ENCODE results near the gene NBPF1.
"Not testable (repeated sequence)": the region's sequence is repeated elsewhere in the genome, so short reads cannot be mapped to it uniquely, and the experiment has no call there.

The NBPF1 gene

GRCh38 chr1:16534239-16534828 lies 79.0 kb downstream of the NBPF1 start:
- H3K27me3 ChIP-seq (ENCODE audit: control insufficient read depth in 1 of 2, insufficient read depth in 2 of 2, low read length in 2 of 2); H3K9me3 ChIP-seq (ENCODE audit: control insufficient read depth in 2 of 2, low read length in 2 of 2); H3K36me3 ChIP-seq (ENCODE audit: control insufficient read depth in 2 of 2, insufficient read depth in 2 of 2, low read length in 2 of 2); H3K4me1 ChIP-seq (ENCODE audit: control insufficient read depth, insufficient read depth, low read length); H3K4me3 ChIP-seq (ENCODE audit: low read length in 2 of 2); H3K9ac ChIP-seq (ENCODE audit: low read length in 2 of 2); H3K27ac ChIP-seq (ENCODE audit: low read length): not testable (repeated sequence)

GRCh38 chr1:16532235-16532991 lies 81.0 kb downstream of the NBPF1 start:
- not testable (repeated sequence) for H3K4me3 ChIP-seq (ENCODE audit: low read length in 2 of 2); H3K9me3 ChIP-seq (ENCODE audit: control insufficient read depth in 2 of 2, low read length in 2 of 2); H3K9ac ChIP-seq (ENCODE audit: low read length in 2 of 2); H3K27me3 ChIP-seq (ENCODE audit: control insufficient read depth in 1 of 2, insufficient read depth in 2 of 2, low read length in 2 of 2); H3K27ac ChIP-seq (ENCODE audit: low read length); H3K36me3 ChIP-seq (ENCODE audit: control insufficient read depth in 2 of 2, insufficient read depth in 2 of 2, low read length in 2 of 2); H3K4me1 ChIP-seq (ENCODE audit: control insufficient read depth, insufficient read depth, low read length)

DNA sequence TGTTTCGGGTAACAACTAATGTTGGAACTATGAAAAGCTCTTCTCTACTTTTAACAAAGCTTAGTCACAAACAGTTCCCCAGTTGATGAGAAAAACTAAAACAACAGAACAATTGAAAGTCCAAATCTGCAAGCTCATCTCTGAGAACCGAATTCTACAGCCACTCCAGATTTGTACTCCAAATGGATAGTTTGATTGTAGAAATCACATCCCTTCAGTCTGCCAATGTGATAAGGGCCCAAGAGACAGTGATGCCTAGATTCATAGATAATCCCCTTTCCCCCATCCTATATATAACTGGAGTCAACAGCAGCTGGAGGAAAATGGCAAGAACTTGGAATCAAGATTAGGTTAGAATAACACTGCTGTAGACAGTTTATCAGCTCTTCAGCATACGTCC lies 85.0 kb downstream of the NBPF1 start:
- H3K27ac ChIP-seq (ENCODE audit: low read length); H3K9ac ChIP-seq (ENCODE audit: low read length in 2 of 2); H3K27me3 ChIP-seq (ENCODE audit: control insufficient read depth in 1 of 2, insufficient read depth in 2 of 2, low read length in 2 of 2); H3K4me1 ChIP-seq (ENCODE audit: control insufficient read depth, insufficient read depth, low read length); H3K4me3 ChIP-seq (ENCODE audit: low read length in 2 of 2); H3K9me3 ChIP-seq (ENCODE audit: control insufficient read depth in 2 of 2, low read length in 2 of 2); H3K36me3 ChIP-seq (ENCODE audit: control insufficient read depth in 2 of 2, insufficient read depth in 2 of 2, low read length in 2 of 2): not testable (repeated sequence)

DNA sequence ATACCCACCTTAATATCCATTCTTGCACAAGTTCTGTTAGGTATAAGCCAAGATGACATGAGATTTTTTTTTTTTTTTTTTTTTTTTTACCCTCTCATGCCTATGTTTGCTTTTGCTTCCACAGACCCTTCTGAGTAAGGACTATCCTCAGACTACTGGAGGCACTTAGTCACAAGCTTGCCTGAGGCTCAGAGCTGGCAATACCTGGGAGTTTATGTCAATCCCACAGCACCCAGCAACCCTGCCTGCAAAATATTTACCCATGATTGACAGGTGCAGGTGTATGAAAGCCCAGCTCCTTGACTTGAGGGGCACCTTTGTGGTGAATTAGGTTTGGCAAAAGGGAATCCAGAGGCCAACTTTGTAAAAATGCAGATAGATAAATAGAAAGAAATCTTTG lies 87.6 kb downstream of the NBPF1 start:
- H3K9me3 ChIP-seq (ENCODE audit: control insufficient read depth in 2 of 2, low read length in 2 of 2); H3K36me3 ChIP-seq (ENCODE audit: control insufficient read depth in 2 of 2, insufficient read depth in 2 of 2, low read length in 2 of 2); H3K27me3 ChIP-seq (ENCODE audit: control insufficient read depth in 1 of 2, insufficient read depth in 2 of 2, low read length in 2 of 2); H3K4me3 ChIP-seq (ENCODE audit: low read length in 2 of 2); H3K4me1 ChIP-seq (ENCODE audit: control insufficient read depth, insufficient read depth, low read length); H3K27ac ChIP-seq (ENCODE audit: low read length); H3K9ac ChIP-seq (ENCODE audit: low read length in 2 of 2): not testable (repeated sequence)

DNA sequence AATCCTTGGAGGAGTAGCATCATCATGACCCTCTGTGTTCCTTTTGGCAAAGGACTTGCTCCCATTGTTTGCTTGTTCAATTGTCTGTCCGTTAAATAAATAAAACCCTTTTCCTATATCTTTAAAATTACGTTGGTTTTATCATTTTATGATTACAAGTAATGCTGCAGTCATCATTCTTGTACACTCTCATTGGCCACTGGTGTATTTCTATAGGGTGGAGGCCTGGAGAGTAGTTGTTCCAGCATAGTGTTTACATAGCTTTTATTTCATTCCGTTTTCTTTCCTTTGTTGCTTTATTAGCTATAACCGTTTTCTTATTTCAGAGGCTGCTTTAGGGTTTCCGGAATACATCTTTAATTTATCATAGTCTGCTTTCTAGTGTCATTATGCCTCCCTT lies 91.7 kb downstream of the NBPF1 start:
- not testable (repeated sequence) for H3K9ac ChIP-seq (ENCODE audit: low read length in 2 of 2); H3K27ac ChIP-seq (ENCODE audit: low read length); H3K9me3 ChIP-seq (ENCODE audit: control insufficient read depth in 2 of 2, low read length in 2 of 2); H3K4me3 ChIP-seq (ENCODE audit: low read length in 2 of 2); H3K36me3 ChIP-seq (ENCODE audit: control insufficient read depth in 2 of 2, insufficient read depth in 2 of 2, low read length in 2 of 2); H3K4me1 ChIP-seq (ENCODE audit: control insufficient read depth, insufficient read depth, low read length)
- peaks cover 9 to 15% of the 10 kb centered on the region in 2 donors for H3K27me3 ChIP-seq (ENCODE audit: control insufficient read depth in 1 of 2, insufficient read depth in 2 of 2, low read length in 2 of 2)

- Histone ChIP-seq H3K9ac (ENCODE audit: low read length in 2 of 2) (no peak overlapping the region), H3K27ac (ENCODE audit: low read length) (no peak overlapping the region), H3K27me3 (ENCODE audit: control insufficient read depth in 1 of 2, insufficient read depth in 2 of 2, low read length in 2 of 2) (peaks cover 9 to 15% of the 10 kb centered on the region in 2 donors), H3K36me3 (ENCODE audit: control insufficient read depth in 2 of 2, insufficient read depth in 2 of 2, low read length in 2 of 2) (no peaks in the 10 kb centered on the region), H3K4me3 (ENCODE audit: low read length in 2 of 2) (no peak overlapping the region), H3K9me3 (ENCODE audit: control insufficient read depth in 2 of 2, low read length in 2 of 2) (no peaks in the 10 kb centered on the region), H3K4me1 (ENCODE audit: control insufficient read depth, insufficient read depth, low read length) (no peaks in the 10 kb centered on the region)
Measured at GRCh38 chr1:16521288-16521583, 92.1 kb downstream of the NBPF1 start.

- H3K36me3 ChIP-seq (ENCODE audit: control insufficient read depth in 2 of 2, insufficient read depth in 2 of 2, low read length in 2 of 2); H3K27ac ChIP-seq (ENCODE audit: low read length); H3K9me3 ChIP-seq (ENCODE audit: control insufficient read depth in 2 of 2, low read length in 2 of 2); H3K4me1 ChIP-seq (ENCODE audit: control insufficient read depth, insufficient read depth, low read length); H3K9ac ChIP-seq (ENCODE audit: low read length in 2 of 2): not testable (repeated sequence)
- Histone ChIP-seq H3K4me3 (ENCODE audit: low read length in 2 of 2) (peak overlapping the region in 1 of 2 donors; percentile 40), H3K27me3 (ENCODE audit: control insufficient read depth in 1 of 2, insufficient read depth in 2 of 2, low read length in 2 of 2) (peaks cover 9 to 15% of the 10 kb centered on the region in 2 donors)
Measured at GRCh38 chr1:16520435-16521287, 92.7 kb downstream of the NBPF1 start.

- not testable (repeated sequence) for H3K9me3 ChIP-seq (ENCODE audit: control insufficient read depth in 2 of 2, low read length in 2 of 2); H3K36me3 ChIP-seq (ENCODE audit: control insufficient read depth in 2 of 2, insufficient read depth in 2 of 2, low read length in 2 of 2); H3K4me1 ChIP-seq (ENCODE audit: control insufficient read depth, insufficient read depth, low read length); H3K9ac ChIP-seq (ENCODE audit: low read length in 2 of 2); H3K27ac ChIP-seq (ENCODE audit: low read length); H3K4me3 ChIP-seq (ENCODE audit: low read length in 2 of 2)
- peaks cover 8 to 15% of the 10 kb centered on the region in 2 donors for H3K27me3 ChIP-seq (ENCODE audit: control insufficient read depth in 1 of 2, insufficient read depth in 2 of 2, low read length in 2 of 2)
Measured at GRCh38 chr1:16519255-16519951, 94.0 kb downstream of the NBPF1 start.

DNA sequence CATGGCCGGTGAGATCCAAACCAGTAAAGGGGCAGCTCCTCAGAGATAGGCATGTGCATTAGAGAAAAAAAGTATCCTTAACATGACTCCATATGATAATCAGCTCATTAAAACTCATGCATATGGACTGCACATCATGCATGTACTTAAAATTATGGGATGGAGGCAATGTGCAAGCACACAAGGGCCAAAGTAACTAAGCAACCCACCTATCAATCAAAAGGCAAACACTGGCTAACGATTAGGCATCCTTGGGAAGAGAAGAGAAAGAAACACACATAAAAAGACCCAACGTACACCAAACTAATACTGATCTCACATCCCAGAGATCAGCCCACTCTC lies 94.5 kb downstream of the NBPF1 start:
- H3K36me3 ChIP-seq (ENCODE audit: control insufficient read depth in 2 of 2, insufficient read depth in 2 of 2, low read length in 2 of 2); H3K4me1 ChIP-seq (ENCODE audit: control insufficient read depth, insufficient read depth, low read length); H3K9me3 ChIP-seq (ENCODE audit: control insufficient read depth in 2 of 2, low read length in 2 of 2); H3K4me3 ChIP-seq (ENCODE audit: low read length in 2 of 2); H3K27ac ChIP-seq (ENCODE audit: low read length); H3K9ac ChIP-seq (ENCODE audit: low read length in 2 of 2): not testable (repeated sequence)
- H3K27me3 ChIP-seq (ENCODE audit: control insufficient read depth in 1 of 2, insufficient read depth in 2 of 2, low read length in 2 of 2): peaks cover 8 to 15% of the 10 kb centered on the region in 2 donors

- not testable (repeated sequence) for H3K4me1 ChIP-seq (ENCODE audit: control insufficient read depth, insufficient read depth, low read length); H3K9me3 ChIP-seq (ENCODE audit: control insufficient read depth in 2 of 2, low read length in 2 of 2); H3K9ac ChIP-seq (ENCODE audit: low read length in 2 of 2); H3K4me3 ChIP-seq (ENCODE audit: low read length in 2 of 2); H3K36me3 ChIP-seq (ENCODE audit: control insufficient read depth in 2 of 2, insufficient read depth in 2 of 2, low read length in 2 of 2); H3K27ac ChIP-seq (ENCODE audit: low read length)
- peaks cover 8 to 15% of the 10 kb centered on the region in 2 donors for H3K27me3 ChIP-seq (ENCODE audit: control insufficient read depth in 1 of 2, insufficient read depth in 2 of 2, low read length in 2 of 2)
Measured at GRCh38 chr1:16516694-16517410, 96.5 kb downstream of the NBPF1 start.
